Transverse colon (tissue), 4 donors: Measurements from ENCODE around the gene DAGLB.

Experiments
- CTCF ChIP-seq, 5 experiments: fragments of 200-600 bp in 3 of 5; fragments of 450-650 bp in 2 of 5; sonication (generic) in 3 of 5; IDR thresholded peaks; 1 replicate in 2 of 5; 2 replicates in 3 of 5; pipeline ENCODE4 v1.5.1; 2016 to 2017; ENCODE audit warnings: antibody characterized with exemption in 5 of 5, inconsistent platforms in 3 of 5, mild to moderate bottlenecking in 2 of 5, moderate library complexity in 1 of 5
- EP300 ChIP-seq: sonication (generic); formaldehyde crosslinking; IDR thresholded peaks from one replicate; pipeline ENCODE4 v1.6.1; 2017; ENCODE audit warnings: antibody characterized with exemption, low read depth
- POLR2A ChIP-seq: fragments of 450-650 bp; IDR thresholded peaks from one replicate; pipeline ENCODE4 v1.6.1; 2016; ENCODE audit warnings: antibody characterized with exemption, mild to moderate bottlenecking, moderate library complexity
- POLR2AphosphoS5 ChIP-seq, 3 donors: sonication (generic); formaldehyde crosslinking; IDR thresholded peaks; one replicate each; pipeline ENCODE4 v1.6.1; 2016; ENCODE audit warnings: antibody characterized with exemption in 3 of 3

GRCh38 chr7:6406121-6406520 lies 41.6 kb downstream of the DAGLB start:
- TF ChIP-seq CTCF (IDR thresholded peaks at IDR 0.05) (no peak), POLR2AphosphoS5 (IDR thresholded peaks at IDR 0.05) (no peak), EP300 (no peak), POLR2A (no peak)
